K562 (cell line): ENCODE measurements around the gene MAPK8IP1. TPM values are rescaled to one million over a fixed set of nuclear protein-coding genes. Genes with fewer than 3 reads are reported as not detected.

ENCODE experiments used
- CBFA2T3 ChIP-seq: fragments of 450-650 bp; IDR thresholded peaks from 2 replicates; pipeline ENCODE4 v1.6.1; 2017
- E2F6 ChIP-seq, 2 experiments: IDR thresholded peaks; 2 replicates each; pipeline ENCODE4 v1.6.1; 2011; ENCODE audit warnings: borderline replicate concordance in 1 of 2, control low read depth in 1 of 2, low read depth in 1 of 2, low read length in 1 of 2, mild to moderate bottlenecking in 1 of 2, mixed read lengths in 1 of 2, moderate library complexity in 1 of 2; ENCODE audit not compliant: insufficient read depth in 1 of 2, insufficient read length in 1 of 2, poor library complexity in 1 of 2, severe bottlenecking in 1 of 2; ENCODE audit errors: extremely low read depth in 1 of 2
- FOXA3 ChIP-seq, 2 experiments: fragments of 450-650 bp in 1 of 2; sonication (generic) in 1 of 2; formaldehyde crosslinking; IDR thresholded peaks in 1 of 2; conservative IDR thresholded peaks in 1 of 2; 2 replicates each; pipeline versions ENCODE4 v1.4.0 to v1.8.0; 2020 to 2022; ENCODE audit warnings: mild to moderate bottlenecking in 2 of 2, missing genetic modification reagents in 1 of 2
- FOXO4 ChIP-seq: fragments of 450-650 bp; formaldehyde crosslinking; IDR thresholded peaks from 2 replicates; pipeline ENCODE4 v1.4.0; 2020; ENCODE audit warnings: mild to moderate bottlenecking, moderate library complexity
- GATAD2A ChIP-seq: fragments of 450-650 bp; IDR thresholded peaks from 2 replicates; pipeline ENCODE4 v1.6.1; 2017
- JUND ChIP-seq, 2 experiments: IDR thresholded peaks; 2 replicates in 1 of 2; 3 replicates in 1 of 2; pipeline ENCODE4 v1.6.1; 2011; ENCODE audit warnings: borderline replicate concordance in 2 of 2, low read depth in 2 of 2, low read length in 2 of 2, improper control_type of control experiment in 1 of 2, missing biosample characterization in 1 of 2, missing genetic modification characterization in 1 of 2, missing genetic modification reagents in 1 of 2
- MAX ChIP-seq: sonication (generic); formaldehyde crosslinking; IDR thresholded peaks from 2 replicates; pipeline ENCODE4 v1.9.0; 2022; ENCODE audit warnings: mild to moderate bottlenecking, missing genetic modification reagents
- POLR2AphosphoS5 ChIP-seq: IDR thresholded peaks from 2 replicates; pipeline ENCODE4 v1.6.1; 2011; ENCODE audit warnings: mild to moderate bottlenecking, low read depth, low read length, moderate library complexity; ENCODE audit not compliant: control insufficient read depth, insufficient read depth
- POLR2G ChIP-seq: fragments of 200-400 bp; formaldehyde crosslinking; IDR thresholded peaks from 2 replicates; pipeline ENCODE4 v1.6.1; 2017; ENCODE audit warnings: low read depth, mild to moderate bottlenecking, antibody characterized with exemption, low read length, moderate library complexity
- POLR3G ChIP-seq: IDR thresholded peaks from 2 replicates; pipeline ENCODE4 v1.6.1; 2011; ENCODE audit not compliant: insufficient read length, insufficient replicate concordance; ENCODE audit errors: extremely low read depth
- RBFOX2 ChIP-seq: fragments of 200-400 bp; formaldehyde crosslinking; IDR thresholded peaks from 2 replicates; pipeline ENCODE4 v1.6.1; 2017; ENCODE audit warnings: low read depth, mild to moderate bottlenecking, low read length, moderate library complexity
- SUPT5H ChIP-seq: fragments of 450-650 bp; IDR thresholded peaks from 2 replicates; pipeline ENCODE4 v1.6.1; 2016
- TSHZ1 ChIP-seq: fragments of 250-450 bp; sonication (Bioruptor Pico); IDR thresholded peaks from 2 replicates; pipeline ENCODE4 v1.4.0; 2020; ENCODE audit warnings: mild to moderate bottlenecking, moderate library complexity
- ZFP36 ChIP-seq: fragments of 150-350 bp; IDR thresholded peaks from 2 replicates; pipeline ENCODE4 v1.6.1; 2018; ENCODE audit warnings: low read length, low read depth; ENCODE audit not compliant: partially characterized antibody
- ZNF511 ChIP-seq: sonication (generic); formaldehyde crosslinking; IDR thresholded peaks from 2 replicates; pipeline ENCODE4 v1.8.0; 2022; ENCODE audit warnings: mild to moderate bottlenecking, missing genetic modification reagents
- ZNF512 ChIP-seq: IDR thresholded peaks from 2 replicates; pipeline ENCODE4 v1.6.1; 2016; ENCODE audit warnings: missing genetic modification characterization, missing compliant biosample characterization
- ZNF561 ChIP-seq: fragments of 450-650 bp; formaldehyde crosslinking; conservative IDR thresholded peaks from 2 replicates; pipeline ENCODE4 v1.4.0; 2020; ENCODE audit warnings: mild to moderate bottlenecking, moderate library complexity
- polyA plus RNA-seq, 8 experiments: library from polyadenylated mRNA; depleted of rRNA in 4 of 8; stranded (reverse) in 5 of 8; unstranded in 3 of 8; fragments of >200 nt; fragmentation: Nextera tagmentation in 2 of 8; fragmentation: Illumina TruSeq in 1 of 8; extraction: Ambion mirVana in 2 of 8; extraction: Trizol in 1 of 8; gene quantifications; 2 replicates each; pipeline versions ENCODE4 v1.2.1 to v1.2.3, GENCODE V29; 2011 to 2014; ENCODE audit warnings: inconsistent platforms in 1 of 8, missing spikeins in 1 of 8
- total RNA-seq, 7 experiments: library from RNA; depleted of rRNA in 6 of 7; stranded (reverse); fragments of >200 nt in 6 of 7; fragmentation: Illumina TruSeq in 2 of 7; extraction: Trizol in 2 of 7; gene quantifications; 2 replicates each; pipeline versions ENCODE4 v1.2.1 to v1.2.3, GENCODE V29; 2011 to 2021; ENCODE audit warnings: low replicate concordance in 1 of 7

The MAPK8IP1 gene
- total and polyA plus RNA-seq, 9 of the 15 experiments (the other 6 are each of a cell fraction or from before 2014, with no cell fraction given), result 0.13 to 6.9 (median 2.5) TPM

GRCh38 chr11:45918331-45918941 lies 33.0 kb downstream of the MAPK8IP1 start (continued):
- no peak for TF ChIP-seq ZNF561 (CRISPR knock-in tag)
- TF ChIP-seq TSHZ1 (CRISPR knock-in tag), result no peak
- 0 out of 2 replicates have a peak, but pooled peaks have one; percentile 33 for TF ChIP-seq CBFA2T3
- peak in 1 of 2 experiments; percentile 21; a peak in 1 of 4 replicates for TF ChIP-seq FOXA3 (CRISPR knock-in tag; conservative IDR thresholded peaks at IDR 0.05 in 1 of 2, IDR thresholded peaks at IDR 0.05 in 1 of 2)
- TF ChIP-seq ZNF512, result no peak
- no peak for TF ChIP-seq JUND (IDR thresholded peaks at IDR 0.05; ENCODE audit: borderline replicate concordance, low read depth, low read length)
- peak; percentile 5; the same call in 1 of the 3 replicates for TF ChIP-seq JUND (tag; IDR thresholded peaks at IDR 0.05; ENCODE audit: borderline replicate concordance, low read depth, low read length)
- peak; percentile 63 for TF ChIP-seq POLR2G
- 0 out of 2 replicates have a peak, but pooled peaks have one; percentile 41 for TF ChIP-seq FOXO4
- peak in 1 of 2 experiments; percentile 61 for TF ChIP-seq E2F6 (IDR thresholded peaks at IDR 0.05; ENCODE audit: borderline replicate concordance in 1 of 2, extremely low read depth in 1 of 2, insufficient read depth in 1 of 2, insufficient read length in 1 of 2, low read depth in 1 of 2, low read length in 1 of 2, poor library complexity in 1 of 2, severe bottlenecking in 1 of 2)
- peak; percentile 19; the same call in 1 of the 2 replicates for TF ChIP-seq RBFOX2
- TF ChIP-seq SUPT5H, result peak; percentile 67
- TF ChIP-seq POLR2AphosphoS5, result peak; percentile 30; the same call in 1 of the 2 replicates
- TF ChIP-seq ZFP36, result peak; percentile 14
- no peak for TF ChIP-seq POLR3G
- TF ChIP-seq MAX (CRISPR knock-in tag), result peak; percentile 35; the same call in 1 of the 2 replicates
- TF ChIP-seq ZNF511 (CRISPR knock-in tag), result peak; percentile 47
- peak; percentile 50; the same call in 1 of the 2 replicates for TF ChIP-seq GATAD2A
